ENCODE measurements around the gene HSFX1.
"Not testable (repeated sequence)": the region's sequence is repeated elsewhere in the genome, so short reads cannot be mapped to it uniquely, and the experiment has no call there.

The HSFX1 gene

GRCh38 chrX:149773768-149774167 lies at the start of gene HSFX1:
TSS of gene HSFX1 (plus strand) at chrX:149774068. CDS start at chrX:149774682, 614 bp downstream.
- DNase-seq, result not testable (repeated sequence)

GRCh38 chrX:149727308-149727707 lies 46.6 kb upstream of the HSFX1 start:
- DNase-seq, result not testable (repeated sequence)

- not testable (repeated sequence) for DNase-seq
These were observed 31.6 kb upstream of the HSFX1 start for GRCh38 chrX:149742269-149742668.

- DNase-seq, result not testable (repeated sequence)
These were observed 27.4 kb upstream of the HSFX1 start for GRCh38 chrX:149746390-149747007.

- no peak for DNase-seq
These were observed 16.4 kb upstream of the HSFX1 start for GRCh38 chrX:149757206-149758067.

- no peak for DNase-seq
These were observed 15.7 kb upstream of the HSFX1 start for GRCh38 chrX:149758068-149758714.

GRCh38 chrX:149758715-149759078 lies 15.2 kb upstream of the HSFX1 start:
- not testable (repeated sequence) for DNase-seq

- no peak for DNase-seq
These were observed 14.0 kb upstream of the HSFX1 start for GRCh38 chrX:149759824-149760223.

- no peak for DNase-seq
These were observed 12.9 kb upstream of the HSFX1 start for GRCh38 chrX:149760965-149761364.

- not testable (repeated sequence) for DNase-seq
These were observed 11.8 kb upstream of the HSFX1 start for GRCh38 chrX:149761858-149762674.

- DNase-seq, result no peak
These were observed 10.9 kb upstream of the HSFX1 start for GRCh38 chrX:149762696-149763614.

GRCh38 chrX:149770344-149770743 lies 3.5 kb upstream of the HSFX1 start:
- not testable (repeated sequence) for DNase-seq

- not testable (repeated sequence) for DNase-seq
These were observed 842 bp upstream of the HSFX1 start for GRCh38 chrX:149773026-149773425.

- not testable (repeated sequence) for DNase-seq
These were observed 4.1 kb downstream of the HSFX1 start for GRCh38 chrX:149777999-149778398.

- not testable (repeated sequence) for DNase-seq
These were observed 7.9 kb downstream of the HSFX1 start, which contains the start of gene MAGEA9 for GRCh38 chrX:149781727-149782126. TSS of gene MAGEA9 (plus strand) at chrX:149781930. CDS start at chrX:149786211, 4,281 bp downstream.

- not testable (repeated sequence) for DNase-seq
These were observed 21.7 kb downstream of the HSFX1 start for GRCh38 chrX:149795531-149795930.

GRCh38 chrX:149799095-149799714 lies 25.3 kb downstream of the HSFX1 start:
- no peak for DNase-seq

- no peak for DNase-seq
These were observed 26.1 kb downstream of the HSFX1 start for GRCh38 chrX:149799938-149800337.

- no peak for DNase-seq
These were observed 29.7 kb downstream of the HSFX1 start for GRCh38 chrX:149803458-149804062.

GRCh38 chrX:149804102-149804501 lies 30.2 kb downstream of the HSFX1 start:
- no peak for DNase-seq

All from eye (tissue), 1 donor.